Coronary artery (tissue), 2 donors: ENCODE results near the gene ATP6V1C2.

Experiments used
- DNase-seq: peaks from one replicate; pipeline ENCODE4 v3.0.0-alpha.2; 2017; ENCODE audit warnings: low spot score
- H3K27ac ChIP-seq, 2 donors: fragments of 200-600 bp; sonication (generic); one replicate each; pipeline ENCODE4 v1.5.1; 2016 to 2019
- H3K4me3 ChIP-seq: fragments of 200-600 bp; sonication (generic); 2 replicates; pipeline ENCODE4 v1.5.1; 2016; ENCODE audit warnings: mild to moderate bottlenecking, moderate library complexity
- TF ChIP-seq, protein P1 (sequence below): fragments of 200-600 bp; sonication (generic); IDR thresholded peaks from one replicate; pipeline ENCODE4 v1.5.1; 2019; ENCODE audit warnings: antibody characterized with exemption

The ATP6V1C2 gene

GRCh38 chr2:10765461-10765860 is 44.0 kb downstream of the ATP6V1C2 start:
- TF ChIP-seq, protein P1, sequence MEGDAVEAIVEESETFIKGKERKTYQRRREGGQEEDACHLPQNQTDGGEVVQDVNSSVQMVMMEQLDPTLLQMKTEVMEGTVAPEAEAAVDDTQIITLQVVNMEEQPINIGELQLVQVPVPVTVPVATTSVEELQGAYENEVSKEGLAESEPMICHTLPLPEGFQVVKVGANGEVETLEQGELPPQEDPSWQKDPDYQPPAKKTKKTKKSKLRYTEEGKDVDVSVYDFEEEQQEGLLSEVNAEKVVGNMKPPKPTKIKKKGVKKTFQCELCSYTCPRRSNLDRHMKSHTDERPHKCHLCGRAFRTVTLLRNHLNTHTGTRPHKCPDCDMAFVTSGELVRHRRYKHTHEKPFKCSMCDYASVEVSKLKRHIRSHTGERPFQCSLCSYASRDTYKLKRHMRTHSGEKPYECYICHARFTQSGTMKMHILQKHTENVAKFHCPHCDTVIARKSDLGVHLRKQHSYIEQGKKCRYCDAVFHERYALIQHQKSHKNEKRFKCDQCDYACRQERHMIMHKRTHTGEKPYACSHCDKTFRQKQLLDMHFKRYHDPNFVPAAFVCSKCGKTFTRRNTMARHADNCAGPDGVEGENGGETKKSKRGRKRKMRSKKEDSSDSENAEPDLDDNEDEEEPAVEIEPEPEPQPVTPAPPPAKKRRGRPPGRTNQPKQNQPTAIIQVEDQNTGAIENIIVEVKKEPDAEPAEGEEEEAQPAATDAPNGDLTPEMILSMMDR, result no peak
- no peak overlapping the region for H3K4me3 ChIP-seq
- no peak for DNase-seq
- no peak overlapping the region for H3K27ac ChIP-seq

- Histone ChIP-seq H3K27ac (no peak overlapping the region), H3K4me3 (no peak overlapping the region)
- TF ChIP-seq, protein P1, result no peak
- DNase-seq, result no peak
These were observed 44.5 kb downstream of the ATP6V1C2 start for GRCh38 chr2:10765914-10766313.

DNA sequence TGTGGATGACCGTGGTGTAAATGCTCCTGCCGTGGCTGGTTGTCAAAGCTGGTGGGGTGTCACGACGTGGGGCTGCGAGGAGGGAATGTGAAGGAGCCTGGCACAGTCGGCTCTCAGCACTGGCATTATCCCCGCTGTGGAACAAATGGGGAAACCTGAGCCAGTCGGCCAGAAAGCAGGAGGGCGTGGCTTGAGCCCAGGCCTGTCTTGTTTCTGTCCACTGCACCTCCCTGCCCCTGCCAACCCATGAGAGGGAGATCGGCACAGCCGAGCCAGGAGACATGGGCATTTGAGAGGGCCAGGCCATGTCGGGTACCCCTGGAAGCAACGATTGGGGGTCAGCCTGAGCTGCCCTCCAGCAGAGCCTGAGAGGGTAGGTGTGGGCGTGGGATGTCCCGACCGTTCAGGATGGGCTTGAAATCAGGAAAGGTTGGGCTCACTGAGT is 46.7 kb downstream of the ATP6V1C2 start:
- TF ChIP-seq, protein P1, result no peak
- H3K4me3 ChIP-seq, result no peak overlapping the region
- H3K27ac ChIP-seq, result no peak overlapping the region
- no peak for DNase-seq

DNA sequence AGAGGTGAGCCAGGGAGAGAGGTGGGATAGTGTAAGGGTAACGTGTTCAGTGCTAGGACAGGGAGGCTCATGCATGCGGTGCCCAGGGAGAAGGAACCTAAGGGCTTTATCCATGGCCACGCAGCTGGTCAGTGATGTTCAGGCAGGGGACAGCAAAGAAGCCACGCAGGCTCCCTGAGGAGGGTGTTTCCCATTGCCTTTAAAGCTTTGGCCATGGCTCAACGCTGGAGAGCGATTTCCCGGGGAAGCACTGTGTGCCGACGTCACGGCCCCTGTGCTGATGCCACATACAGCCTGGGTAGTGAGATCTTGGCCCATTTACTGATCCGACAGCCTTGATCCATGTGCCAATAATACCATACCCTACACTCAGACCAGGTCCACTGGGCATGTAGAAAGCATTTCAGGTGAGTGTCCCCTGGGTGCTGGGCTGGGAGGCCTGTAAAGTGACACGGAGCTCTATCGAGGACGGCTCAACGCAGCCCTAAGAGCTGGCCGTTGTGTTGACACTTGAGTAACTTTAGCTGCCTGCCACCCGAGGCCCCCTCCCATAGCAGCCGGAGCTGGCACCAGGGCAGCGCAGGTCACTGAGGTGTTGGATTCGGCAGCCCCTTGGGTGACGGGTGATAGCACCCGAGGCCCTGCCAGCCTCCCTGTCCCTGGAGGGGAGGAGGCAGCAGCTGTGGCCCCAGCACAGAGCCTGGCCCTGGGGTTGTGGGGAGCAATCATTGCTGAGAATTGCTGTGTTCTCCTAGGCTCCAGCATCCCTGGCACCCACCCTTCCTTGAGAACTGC is 49.7 kb downstream of the ATP6V1C2 start:
- no peak for DNase-seq
- TF ChIP-seq, protein P1, result no peak
- Histone ChIP-seq H3K27ac (no peak overlapping the region), H3K4me3 (no peak overlapping the region)

DNA sequence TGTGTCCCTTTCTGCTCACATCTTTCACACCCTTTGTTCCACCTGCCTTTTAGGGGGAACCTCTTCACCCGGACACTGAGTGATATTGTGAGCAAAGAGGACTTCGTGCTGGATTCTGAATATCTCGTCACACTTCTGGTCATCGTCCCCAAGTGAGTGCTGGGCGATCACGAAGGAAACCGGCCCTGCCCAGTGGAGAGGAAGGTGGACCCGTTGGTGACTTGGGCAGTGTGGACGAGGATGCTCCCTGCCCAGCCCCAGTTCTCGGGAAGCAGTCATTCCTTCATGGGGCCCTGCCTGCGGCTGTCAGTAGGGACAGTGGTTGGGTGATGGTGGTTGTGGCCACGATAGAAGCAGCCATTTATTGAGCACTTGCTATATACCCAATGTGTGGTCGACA is 50.4 kb downstream of the ATP6V1C2 start:
- Histone ChIP-seq H3K4me3 (no peak overlapping the region), H3K27ac (no peak overlapping the region)
- DNase-seq, result no peak
- TF ChIP-seq, protein P1, result no peak

DNA sequence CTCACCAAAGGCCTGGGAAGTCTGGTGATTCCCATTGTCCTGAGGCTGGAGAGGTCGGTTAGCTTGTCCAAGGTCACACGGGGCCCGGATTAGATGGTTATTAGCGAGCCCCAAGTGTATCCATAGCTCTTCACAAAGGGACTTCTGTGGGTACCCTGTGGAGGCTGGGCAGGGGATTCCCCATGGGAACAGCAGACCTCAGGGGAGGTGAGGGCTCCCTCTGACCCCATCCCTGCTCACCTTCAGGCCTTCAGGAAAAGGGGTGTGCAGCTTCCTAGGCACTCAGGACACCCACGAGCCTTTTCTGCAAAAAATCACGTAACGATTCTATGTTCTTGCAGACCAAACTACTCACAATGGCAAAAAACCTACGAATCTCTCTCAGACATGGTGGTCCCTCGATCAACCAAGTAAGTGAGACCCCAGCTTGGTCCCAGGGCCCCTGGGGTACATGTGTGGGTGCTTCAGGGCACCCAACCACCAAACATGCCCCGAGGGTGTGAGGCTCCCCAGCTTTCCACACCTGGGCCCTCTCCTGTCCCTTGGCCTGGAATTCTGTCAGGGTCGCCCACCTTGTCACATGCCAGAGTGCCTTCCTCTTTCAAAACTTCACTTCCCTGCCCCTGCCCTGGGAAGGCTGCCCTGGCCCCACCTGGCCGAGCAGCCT is 50.9 kb downstream of the ATP6V1C2 start:
- Histone ChIP-seq H3K27ac (no peak overlapping the region), H3K4me3 (no peak overlapping the region)
- TF ChIP-seq, protein P1, result no peak
- DNase-seq, result no peak

- TF ChIP-seq, protein P1, result no peak
- Histone ChIP-seq H3K4me3 (no peak overlapping the region), H3K27ac (no peak overlapping the region)
- DNase-seq, result no peak
These were observed 51.4 kb downstream of the ATP6V1C2 start for GRCh38 chr2:10772868-10773215.
